SKM-1 treated with dmso at 0.1 percent for 144 hours (cell line): ENCODE measurements around the gene RBSN.
A peak's percentile ranks its signal among the peaks of the same experiment; 100 is the strongest.

ENCODE experiments used
- DNase-seq: peaks from one replicate; lab custom pipeline; 2025; ENCODE audit not compliant: unreplicated experiment; lab: John Stamatoyannopoulos, UW

RBSN gene

GRCh38 chr3:15102256-15102655 lies 3.3 kb upstream of the RBSN start:
- DNase-seq, result no peak

GRCh38 chr3:15099364-15100098 lies 583 bp upstream of the RBSN start:
- DNase-seq, result no peak

GRCh38 chr3:15097891-15098290 lies 1.1 kb downstream of the RBSN start:
- peak; percentile 73 for DNase-seq

- no peak for DNase-seq
These were observed 2.9 kb downstream of the RBSN start for GRCh38 chr3:15096046-15096445.

GRCh38 chr3:15094187-15094875 lies 4.6 kb downstream of the RBSN start:
- no peak for DNase-seq

GRCh38 chr3:15092686-15093085 lies 6.3 kb downstream of the RBSN start:
- no peak for DNase-seq

GRCh38 chr3:15091575-15091974 lies 7.4 kb downstream of the RBSN start:
- no peak for DNase-seq

- no peak for DNase-seq
These were observed 9.7 kb downstream of the RBSN start for GRCh38 chr3:15089201-15089600.

- no peak for DNase-seq
These were observed 12.2 kb downstream of the RBSN start for GRCh38 chr3:15086699-15087098.

GRCh38 chr3:15086263-15086662 lies 12.7 kb downstream of the RBSN start:
- no peak for DNase-seq

- DNase-seq, result no peak
These were observed 15.7 kb downstream of the RBSN start for GRCh38 chr3:15083252-15083651.

- peak; percentile 23 for DNase-seq
These were observed 16.8 kb downstream of the RBSN start for GRCh38 chr3:15081960-15082664.

- DNase-seq, result no peak
These were observed 19.9 kb downstream of the RBSN start for GRCh38 chr3:15079091-15079490.

- no peak for DNase-seq
These were observed 24.4 kb downstream of the RBSN start for GRCh38 chr3:15074500-15074899.

- DNase-seq, result no peak
These were observed 27.2 kb downstream of the RBSN start for GRCh38 chr3:15071699-15072098.

- DNase-seq, result no peak
These were observed 29.5 kb downstream of the RBSN start for GRCh38 chr3:15069441-15069840.

GRCh38 chr3:15066467-15066866 lies 32.5 kb downstream of the RBSN start:
- DNase-seq, result no peak

- no peak for DNase-seq
These were observed 33.4 kb downstream of the RBSN start for GRCh38 chr3:15065550-15066007.

- peak; percentile 88 for DNase-seq
These were observed 34.0 kb downstream of the RBSN start, which contains the start of gene MRPS25 for GRCh38 chr3:15064835-15065549. TSS of gene MRPS25 (minus strand) at chr3:15065315. CDS start at chr3:15065194, 121 bp downstream.

GRCh38 chr3:15064299-15064834 lies 34.6 kb downstream of the RBSN start:
- no peak for DNase-seq
